ENCODE measurements around the gene RIPOR1. TPM values are rescaled to one million over a fixed set of nuclear protein-coding genes. Genes with fewer than 3 reads are reported as not detected.
"Not testable (repeated sequence)": the region's sequence is repeated elsewhere in the genome, so short reads cannot be mapped to it uniquely, and the experiment has no call there.

Gene RIPOR1, protein sequence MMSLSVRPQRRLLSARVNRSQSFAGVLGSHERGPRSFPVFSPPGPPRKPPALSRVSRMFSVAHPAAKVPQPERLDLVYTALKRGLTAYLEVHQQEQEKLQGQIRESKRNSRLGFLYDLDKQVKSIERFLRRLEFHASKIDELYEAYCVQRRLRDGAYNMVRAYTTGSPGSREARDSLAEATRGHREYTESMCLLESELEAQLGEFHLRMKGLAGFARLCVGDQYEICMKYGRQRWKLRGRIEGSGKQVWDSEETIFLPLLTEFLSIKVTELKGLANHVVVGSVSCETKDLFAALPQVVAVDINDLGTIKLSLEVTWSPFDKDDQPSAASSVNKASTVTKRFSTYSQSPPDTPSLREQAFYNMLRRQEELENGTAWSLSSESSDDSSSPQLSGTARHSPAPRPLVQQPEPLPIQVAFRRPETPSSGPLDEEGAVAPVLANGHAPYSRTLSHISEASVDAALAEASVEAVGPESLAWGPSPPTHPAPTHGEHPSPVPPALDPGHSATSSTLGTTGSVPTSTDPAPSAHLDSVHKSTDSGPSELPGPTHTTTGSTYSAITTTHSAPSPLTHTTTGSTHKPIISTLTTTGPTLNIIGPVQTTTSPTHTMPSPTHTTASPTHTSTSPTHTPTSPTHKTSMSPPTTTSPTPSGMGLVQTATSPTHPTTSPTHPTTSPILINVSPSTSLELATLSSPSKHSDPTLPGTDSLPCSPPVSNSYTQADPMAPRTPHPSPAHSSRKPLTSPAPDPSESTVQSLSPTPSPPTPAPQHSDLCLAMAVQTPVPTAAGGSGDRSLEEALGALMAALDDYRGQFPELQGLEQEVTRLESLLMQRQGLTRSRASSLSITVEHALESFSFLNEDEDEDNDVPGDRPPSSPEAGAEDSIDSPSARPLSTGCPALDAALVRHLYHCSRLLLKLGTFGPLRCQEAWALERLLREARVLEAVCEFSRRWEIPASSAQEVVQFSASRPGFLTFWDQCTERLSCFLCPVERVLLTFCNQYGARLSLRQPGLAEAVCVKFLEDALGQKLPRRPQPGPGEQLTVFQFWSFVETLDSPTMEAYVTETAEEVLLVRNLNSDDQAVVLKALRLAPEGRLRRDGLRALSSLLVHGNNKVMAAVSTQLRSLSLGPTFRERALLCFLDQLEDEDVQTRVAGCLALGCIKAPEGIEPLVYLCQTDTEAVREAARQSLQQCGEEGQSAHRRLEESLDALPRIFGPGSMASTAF
- 16.6 and 34.4 TPM in 2 replicates for total RNA-seq (2014; rRNA removed; shearing (Covaris generic))

DNA sequence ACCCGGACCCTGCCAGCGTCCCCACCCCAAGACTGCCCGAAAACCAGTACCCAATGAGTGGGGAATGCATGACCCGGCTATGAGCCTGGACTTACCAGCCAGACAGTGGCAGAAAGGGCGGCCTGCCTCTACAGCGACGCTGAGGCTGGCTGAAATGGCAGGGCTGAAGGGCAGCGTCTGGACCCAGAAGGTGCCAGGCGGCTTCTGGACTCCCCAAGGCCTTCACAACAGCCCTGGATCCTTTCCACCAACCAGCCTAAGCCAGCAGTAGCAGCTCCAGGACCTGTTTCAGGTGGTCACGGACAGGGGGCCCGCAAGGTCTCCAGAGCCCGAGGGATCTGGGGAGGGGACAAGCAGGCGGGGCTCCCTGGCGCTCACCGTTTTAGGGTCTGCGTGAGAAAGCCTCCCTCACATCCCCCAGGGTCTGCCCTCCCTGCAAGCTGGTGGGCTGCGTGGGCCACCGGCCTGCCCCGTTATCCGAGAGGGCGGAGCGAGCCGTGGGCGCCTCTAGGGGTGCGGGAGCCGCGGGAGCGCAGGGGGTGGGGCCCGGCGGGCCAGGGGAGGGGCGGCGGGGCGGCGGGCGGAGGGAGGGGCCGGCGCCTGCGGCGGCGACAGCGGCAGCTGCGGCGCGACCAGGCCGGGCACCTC lies at the start of gene RIPOR1:
Gene RIPOR1 (plus strand): TSS at position 608 of the 648 bp plus-strand sequence. CDS start 9,618 bp downstream, outside the sequence.
- DNase-seq (ENCODE audit: low read depth), result peak; percentile 53

GRCh38 chr16:67480833-67481560 lies 47.6 kb upstream of the RIPOR1 start, which contains the start of gene ATP6V0D1:
ATP6V0D1 (minus strand) TSS chr16:67481157; CDS start chr16:67481086, 71 bp downstream.
- peak; percentile 96 for DNase-seq (ENCODE audit: low read depth)

DNA sequence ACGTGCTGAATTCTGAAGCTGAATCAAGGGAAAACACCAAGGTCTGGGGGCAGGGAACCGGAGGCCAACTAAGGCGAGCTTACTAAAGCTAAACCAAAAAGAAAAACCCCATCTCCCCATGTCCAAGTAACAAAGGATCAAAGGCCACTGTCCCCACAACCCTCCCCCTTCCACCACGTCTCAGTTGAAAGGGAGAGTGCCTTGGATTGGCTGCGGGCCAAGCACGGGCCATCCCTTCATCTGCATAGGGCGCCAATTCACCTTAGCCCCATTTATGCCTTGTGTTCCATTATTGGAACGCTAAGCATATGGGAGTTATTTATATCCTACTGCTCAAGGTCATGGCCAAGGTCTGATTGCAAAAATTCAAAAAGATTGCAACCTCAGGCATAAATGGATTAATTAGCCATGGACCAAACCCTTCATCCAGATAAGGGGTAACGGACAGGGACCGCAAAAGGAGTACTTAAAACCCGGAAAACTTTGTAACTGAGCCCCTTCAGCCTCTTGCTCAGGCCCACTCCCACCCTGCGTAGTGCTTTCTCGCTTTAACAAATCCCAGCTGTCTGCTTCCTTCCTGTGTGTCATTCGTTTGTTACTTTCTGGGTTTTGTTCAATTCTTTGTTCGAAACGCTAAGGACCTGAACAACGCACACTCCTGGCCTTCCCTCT lies 46.9 kb upstream of the RIPOR1 start:
- peak; percentile 12 for DNase-seq (ENCODE audit: low read depth)

DNA sequence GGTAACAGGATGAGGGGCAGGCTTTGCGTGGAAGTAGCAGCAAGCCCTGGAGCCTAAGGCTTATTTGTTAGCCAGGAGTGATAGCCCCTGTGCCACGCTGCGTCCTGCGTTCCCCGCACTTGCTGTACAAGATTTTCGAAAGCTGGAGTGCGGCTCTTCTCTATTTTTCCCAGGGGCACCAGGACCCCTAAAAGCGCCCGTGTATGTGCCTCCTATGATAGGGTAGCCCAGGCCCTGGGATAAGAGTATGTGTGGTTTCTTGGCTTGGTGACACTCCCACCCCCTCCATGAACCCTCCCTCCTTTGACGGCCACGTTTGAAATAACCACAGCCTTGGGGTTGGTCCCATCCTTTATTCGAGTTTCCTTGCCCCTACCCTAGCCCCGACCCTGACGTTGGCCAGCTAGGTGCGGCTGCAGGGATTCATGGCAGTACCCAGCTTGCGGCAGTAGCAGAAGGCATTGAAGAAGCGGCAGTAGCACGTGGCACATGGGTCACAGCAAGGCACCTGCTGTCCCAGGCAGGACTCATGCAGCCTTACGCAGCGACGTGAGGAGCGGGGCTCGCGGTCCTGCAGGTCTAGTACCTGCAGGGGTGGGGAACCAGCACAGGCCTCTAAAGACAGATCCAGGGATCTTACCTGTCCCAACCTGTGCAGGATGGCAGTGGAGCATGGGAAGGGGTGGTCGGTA lies 46.2 kb upstream of the RIPOR1 start:
- DNase-seq (ENCODE audit: low read depth), result no peak

DNA sequence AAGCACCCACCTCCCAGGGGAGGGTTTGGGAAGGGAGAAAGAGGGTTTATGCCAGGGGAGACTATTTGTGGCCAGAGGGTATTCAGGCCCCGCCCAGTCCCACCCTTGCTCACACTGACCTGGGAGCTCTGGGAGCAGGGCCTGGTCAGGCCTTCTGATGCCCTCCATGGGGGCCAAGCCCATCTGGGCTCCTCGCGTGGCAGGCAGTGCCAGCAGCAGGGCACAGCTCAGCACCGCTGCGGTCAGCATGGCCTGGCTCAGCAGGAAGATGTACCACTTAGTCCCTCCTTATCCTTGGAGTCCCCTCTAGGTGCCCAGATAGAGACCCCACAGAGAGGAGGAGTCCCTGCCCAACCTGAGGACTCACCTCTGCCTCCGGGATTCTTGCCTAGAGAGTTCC lies 45.5 kb upstream of the RIPOR1 start, which contains the start of gene AGRP:
Gene AGRP (minus strand): TSS at position 398 of the 400 bp plus-strand sequence. CDS start 149 bp downstream, at position 249.
- DNase-seq (ENCODE audit: low read depth), result no peak

DNA sequence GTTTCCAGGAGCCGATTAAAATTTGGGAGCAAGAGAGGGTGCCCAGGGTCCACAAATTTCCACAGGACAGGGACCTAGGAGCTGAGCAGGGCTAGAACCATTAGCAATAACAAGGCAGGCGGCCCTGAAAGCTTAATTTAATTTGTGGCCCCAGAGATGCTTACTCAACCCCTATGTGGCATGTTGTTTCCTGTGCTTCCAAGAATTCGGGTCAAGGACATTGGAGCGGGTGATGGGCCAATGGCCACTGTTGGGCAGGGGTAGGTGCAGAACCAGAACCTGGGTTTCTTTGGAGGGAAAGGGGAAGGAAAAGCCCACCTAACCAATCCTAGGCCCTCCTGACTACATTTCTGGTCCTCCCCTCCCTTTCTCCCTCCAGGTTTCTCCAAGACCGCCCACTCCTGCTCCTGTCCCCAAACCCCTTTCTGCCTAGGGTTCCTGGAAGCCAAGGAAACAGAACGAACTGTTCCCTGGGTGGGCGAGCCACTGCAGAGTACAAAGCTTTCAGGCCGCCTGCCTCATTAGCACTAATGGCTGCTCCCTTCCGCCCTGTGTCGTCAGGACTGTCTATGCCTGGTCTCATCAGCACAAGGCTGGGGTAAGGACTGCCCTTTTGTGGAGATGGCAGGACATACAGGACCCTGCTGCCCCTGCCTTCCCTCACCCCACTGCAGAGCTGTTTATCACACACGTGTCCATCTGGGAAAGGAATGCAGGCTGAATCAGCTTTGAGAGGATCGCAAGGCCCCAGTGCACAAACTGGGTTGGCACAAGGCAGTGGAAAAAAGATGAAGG lies 44.7 kb upstream of the RIPOR1 start:
- no peak for DNase-seq (ENCODE audit: low read depth)

DNA sequence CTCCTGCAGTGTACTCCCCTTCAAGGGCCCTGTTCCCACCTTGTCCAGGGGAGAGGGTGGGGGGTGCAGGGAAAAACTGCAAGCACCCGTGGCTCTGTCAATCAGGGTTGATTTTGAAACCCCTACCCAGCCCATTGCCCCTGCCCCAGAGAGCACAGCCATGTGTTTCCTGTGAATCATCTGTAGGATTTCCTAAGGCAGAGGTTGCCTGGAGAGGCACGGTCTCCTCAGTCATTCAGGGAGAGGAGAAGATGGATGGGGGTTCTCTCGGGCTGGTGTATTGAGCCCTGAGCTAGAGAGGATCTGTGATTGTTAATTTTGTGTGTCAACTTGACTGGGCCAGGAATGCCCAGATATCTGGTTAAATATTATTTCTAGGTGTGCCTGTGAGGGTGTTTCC lies 41.8 kb upstream of the RIPOR1 start:
- no peak for DNase-seq (ENCODE audit: low read depth)

DNA sequence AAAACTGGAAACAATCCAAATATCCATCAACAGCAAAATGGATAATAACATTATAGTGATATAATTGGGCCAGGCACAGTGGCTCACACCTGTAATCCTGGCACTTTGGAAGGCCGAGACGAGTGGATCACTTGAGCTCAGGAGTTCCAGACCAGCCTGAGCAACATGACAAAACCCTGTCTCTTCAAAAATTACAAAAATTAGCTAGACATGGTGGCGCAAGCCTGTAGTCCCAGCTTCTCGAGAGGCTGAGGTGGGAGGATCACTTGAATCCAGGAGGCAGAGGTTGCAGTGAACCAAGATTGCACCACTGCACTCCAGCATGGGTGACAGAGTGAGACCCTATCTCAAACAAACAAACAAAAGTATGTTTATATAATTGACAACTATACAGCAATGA lies 41.1 kb upstream of the RIPOR1 start:
- not testable (repeated sequence) for DNase-seq (ENCODE audit: low read depth)

GRCh38 chr16:67489401-67490083 lies 39.1 kb upstream of the RIPOR1 start:
- DNase-seq (ENCODE audit: low read depth), result no peak

DNA sequence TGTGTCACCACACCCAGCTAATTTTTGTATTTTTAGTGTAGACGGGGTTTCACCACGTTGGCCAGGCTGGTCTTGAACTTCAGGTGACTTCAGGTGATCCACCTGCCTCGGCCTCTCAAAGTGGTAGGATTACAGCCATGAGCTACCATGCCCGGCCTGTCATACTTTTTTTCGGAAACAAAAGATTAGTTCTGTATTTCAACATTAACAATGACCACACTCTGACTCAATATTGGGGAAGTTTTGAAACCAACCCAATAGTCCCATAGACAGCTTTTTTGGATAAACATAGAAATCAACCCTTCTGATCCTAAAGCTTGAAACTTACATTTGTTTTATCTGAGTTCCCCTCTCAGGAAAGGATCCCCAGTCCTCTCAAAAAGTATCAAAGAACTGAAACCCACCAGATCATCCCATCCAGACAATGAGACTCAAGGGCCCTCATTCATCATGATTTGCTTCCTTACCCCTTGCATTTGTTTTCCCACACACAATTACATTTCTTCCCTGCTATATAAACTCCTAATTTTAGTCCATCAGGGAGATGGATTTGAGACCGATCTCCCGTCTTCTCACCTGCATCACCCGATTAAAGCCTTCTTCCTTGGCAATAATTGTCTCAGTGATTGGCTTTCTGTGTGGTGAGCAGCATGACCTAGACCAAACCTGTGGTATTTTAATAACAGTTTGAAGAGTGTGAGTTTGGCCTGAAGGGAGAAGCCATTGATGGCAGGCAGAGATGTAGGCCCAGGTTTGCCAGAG lies 38.1 kb upstream of the RIPOR1 start:
- DNase-seq (ENCODE audit: low read depth), result no peak

GRCh38 chr16:67499106-67499505 lies 29.5 kb upstream of the RIPOR1 start:
- DNase-seq (ENCODE audit: low read depth), result no peak

DNA sequence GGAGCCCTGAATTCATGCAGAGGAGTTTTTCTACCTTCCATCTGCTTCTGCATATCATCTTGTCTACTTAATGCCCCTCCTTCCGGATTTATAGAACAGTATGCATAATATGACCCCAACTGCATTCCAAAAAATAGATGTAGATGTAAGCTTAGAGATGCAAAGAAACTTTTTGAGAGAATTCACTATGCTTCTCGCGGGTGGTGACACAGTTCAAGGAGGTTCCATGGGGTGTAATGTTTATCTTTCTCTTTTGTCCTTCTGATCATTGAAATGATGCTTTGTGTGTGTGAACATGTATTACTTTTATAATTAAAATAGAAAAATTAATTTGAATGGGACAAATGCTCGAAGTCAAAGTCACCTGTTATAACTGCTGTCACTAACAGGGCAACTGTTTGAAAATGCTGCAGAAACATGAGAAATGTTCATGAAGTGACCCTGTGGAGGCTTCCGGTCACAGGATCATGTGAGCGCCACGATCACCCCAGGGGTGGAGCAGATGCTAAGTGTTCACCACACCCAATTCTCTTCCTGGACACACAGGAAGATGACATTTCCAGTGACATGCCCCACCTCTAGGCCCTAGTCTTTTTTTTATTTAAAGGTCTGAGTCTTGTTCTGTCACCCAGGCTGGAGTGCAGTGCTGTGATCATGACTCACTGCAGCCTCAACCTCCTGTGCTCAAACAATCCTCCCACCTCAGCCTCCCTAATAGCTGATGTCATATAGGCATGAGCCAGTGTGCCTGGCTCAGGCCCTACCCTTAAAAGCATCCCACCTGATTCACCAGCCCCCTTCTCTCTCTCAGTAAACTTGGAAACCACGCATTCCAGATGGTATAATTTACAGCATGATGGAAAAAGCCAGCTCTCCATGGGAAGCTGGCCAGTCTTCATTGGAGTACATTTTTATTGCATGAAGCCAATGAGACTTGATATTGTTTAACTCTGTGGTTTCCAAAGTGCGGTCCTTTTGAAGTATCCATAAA lies 24.3 kb upstream of the RIPOR1 start:
- no peak for DNase-seq (ENCODE audit: low read depth)

- DNase-seq (ENCODE audit: low read depth), result no peak
Observed at GRCh38 chr16:67506468-67506867, 22.2 kb upstream of the RIPOR1 start.

- no peak for DNase-seq (ENCODE audit: low read depth)
Observed at GRCh38 chr16:67509016-67509415, 19.6 kb upstream of the RIPOR1 start.

- DNase-seq (ENCODE audit: low read depth), result not testable (repeated sequence)
Observed at GRCh38 chr16:67513892-67514291, 14.7 kb upstream of the RIPOR1 start.

DNA sequence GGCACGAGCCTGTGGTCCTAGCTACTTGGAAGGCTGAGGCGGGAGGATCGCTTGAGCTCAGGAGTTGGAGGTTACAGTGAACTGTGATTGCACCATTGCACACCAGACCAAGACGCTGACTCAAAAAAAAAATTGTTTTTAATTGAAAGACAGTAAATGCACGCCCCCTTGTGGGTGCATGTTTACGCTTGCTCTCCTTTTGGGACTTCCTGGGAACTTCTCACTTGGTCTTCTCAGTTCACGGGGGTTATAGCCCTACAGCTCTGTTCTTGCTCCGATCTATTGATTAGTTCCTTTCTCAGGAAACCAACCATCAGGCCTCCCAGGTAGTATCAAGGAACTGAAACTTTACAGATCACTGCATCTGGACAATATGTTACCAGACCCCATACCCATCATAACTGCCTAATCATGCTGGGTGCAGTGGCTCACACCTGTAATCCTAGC lies 14.2 kb upstream of the RIPOR1 start:
- peak; percentile 84 for DNase-seq (ENCODE audit: low read depth)
